ENCODE data around the gene JAZF1. TPM values are rescaled to one million over a fixed set of nuclear protein-coding genes. Genes with fewer than 3 reads are reported as not detected.
A peak's percentile ranks its signal among the peaks of the same experiment; 100 is the strongest.
"Not testable (repeated sequence)": the region's sequence is repeated elsewhere in the genome, so short reads cannot be mapped to it uniquely, and the experiment has no call there.

Gene JAZF1
- total RNA-seq, 1 experiment from 2014 or later = 6.9 TPM

DNA sequence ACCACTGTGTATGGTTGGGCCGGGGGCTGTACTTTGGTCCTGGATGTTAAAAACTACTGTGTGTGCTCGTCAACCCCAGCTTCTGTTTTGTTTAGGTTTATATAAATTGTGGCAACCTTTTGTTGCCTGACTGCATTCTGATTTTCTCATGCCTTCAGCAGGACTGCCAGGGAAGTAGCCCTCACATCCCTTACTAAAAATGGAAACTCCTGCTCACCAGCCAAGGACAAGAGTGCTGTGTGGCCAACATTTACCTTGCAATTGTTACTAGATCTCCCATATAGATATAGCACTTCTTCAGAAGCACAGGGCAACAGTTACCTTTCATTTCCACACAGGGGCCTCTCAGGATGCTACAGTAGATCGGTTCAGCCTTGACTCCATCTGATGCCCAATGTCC lies 266.2 kb downstream of the JAZF1 start:
- no peak for DNase-seq (ENCODE audit: low read depth)

DNA sequence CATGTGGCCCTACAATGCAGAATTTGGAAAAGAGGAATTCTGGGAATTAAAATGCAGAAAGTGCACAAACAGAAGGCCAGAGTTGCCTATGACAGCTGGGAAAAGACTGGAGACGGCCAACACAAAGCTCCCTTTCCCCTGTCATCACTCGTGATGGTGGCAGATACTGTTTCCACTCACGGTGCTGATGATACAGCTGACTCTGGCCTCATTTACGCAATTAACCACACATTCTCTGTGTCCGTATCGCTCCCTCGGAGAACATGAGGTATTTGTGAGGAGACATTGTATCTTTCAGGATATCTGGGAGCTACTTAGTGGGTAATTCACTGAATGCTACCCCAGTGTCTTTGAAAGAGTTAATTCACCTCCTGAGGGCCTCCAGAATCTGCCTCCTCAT lies 267.8 kb downstream of the JAZF1 start:
- no peak for DNase-seq (ENCODE audit: low read depth)

DNA sequence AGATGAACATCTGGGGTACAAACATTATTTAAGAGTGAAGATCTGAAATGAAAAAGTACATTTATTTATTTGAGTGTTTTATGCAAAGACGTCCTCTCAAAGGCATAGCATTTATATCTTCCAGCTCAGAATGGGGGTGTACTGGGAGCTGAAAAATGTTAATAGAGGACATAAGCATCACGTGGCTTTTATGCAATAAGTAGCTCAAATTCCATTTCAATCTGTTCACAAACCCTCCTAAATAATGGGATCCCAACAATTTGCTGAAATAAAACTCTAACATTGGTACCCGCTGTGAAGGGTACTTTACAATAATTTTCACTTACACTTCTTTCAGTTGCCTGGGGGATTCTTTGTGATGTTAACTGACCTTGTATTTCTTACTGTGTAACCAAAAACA lies 268.7 kb downstream of the JAZF1 start:
- DNase-seq (ENCODE audit: low read depth) = no peak

DNA sequence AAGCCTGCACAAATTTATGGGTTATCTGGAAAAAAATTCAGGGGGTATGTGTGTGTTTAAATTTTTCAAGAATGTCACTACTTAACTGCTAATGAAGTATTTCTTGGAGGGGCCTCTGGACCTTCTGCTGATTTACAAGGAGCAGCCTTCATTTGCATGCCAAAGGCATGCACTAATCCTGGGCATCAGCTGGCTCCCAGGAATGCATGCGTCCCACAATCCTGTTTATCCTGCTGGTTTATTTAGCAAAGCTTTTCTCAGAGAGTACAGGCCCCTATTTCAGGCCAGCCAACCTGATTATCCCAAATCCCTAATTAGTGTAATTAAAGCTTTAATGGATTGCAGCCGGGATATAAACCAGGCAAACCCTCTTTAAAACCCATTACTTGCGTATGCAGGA lies 270.3 kb downstream of the JAZF1 start:
- DNase-seq (ENCODE audit: low read depth) = no peak

DNA sequence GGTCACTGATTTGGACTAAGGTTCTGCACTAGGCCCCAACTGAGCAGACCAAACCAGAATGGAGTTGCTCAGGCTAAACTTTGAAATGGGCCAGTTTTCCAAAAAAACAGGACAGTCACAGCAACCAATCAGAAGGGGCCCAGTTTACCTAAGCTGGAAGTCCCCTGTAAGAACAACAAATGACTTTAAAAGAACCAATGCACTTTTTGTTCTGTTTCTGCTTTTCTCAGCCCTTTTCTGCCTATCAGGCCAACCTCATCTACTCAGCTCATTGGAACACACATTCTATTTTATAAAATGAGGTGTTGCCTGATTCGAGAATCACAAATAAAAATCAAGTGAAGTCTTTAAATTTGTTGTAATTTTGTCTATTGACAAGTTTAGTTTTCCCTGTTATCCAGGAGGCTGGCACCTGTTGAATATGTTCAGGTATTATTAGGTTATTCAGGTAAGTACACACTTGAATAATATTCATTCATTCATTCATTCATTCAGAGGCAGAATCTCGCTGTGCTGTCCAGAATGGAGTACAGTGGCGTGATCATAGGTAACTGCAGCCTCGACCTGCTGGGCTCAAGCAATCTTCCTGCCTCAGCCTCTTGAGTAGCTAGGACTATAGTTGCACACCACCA lies 271.9 kb downstream of the JAZF1 start:
- no peak for DNase-seq (ENCODE audit: low read depth)

DNA sequence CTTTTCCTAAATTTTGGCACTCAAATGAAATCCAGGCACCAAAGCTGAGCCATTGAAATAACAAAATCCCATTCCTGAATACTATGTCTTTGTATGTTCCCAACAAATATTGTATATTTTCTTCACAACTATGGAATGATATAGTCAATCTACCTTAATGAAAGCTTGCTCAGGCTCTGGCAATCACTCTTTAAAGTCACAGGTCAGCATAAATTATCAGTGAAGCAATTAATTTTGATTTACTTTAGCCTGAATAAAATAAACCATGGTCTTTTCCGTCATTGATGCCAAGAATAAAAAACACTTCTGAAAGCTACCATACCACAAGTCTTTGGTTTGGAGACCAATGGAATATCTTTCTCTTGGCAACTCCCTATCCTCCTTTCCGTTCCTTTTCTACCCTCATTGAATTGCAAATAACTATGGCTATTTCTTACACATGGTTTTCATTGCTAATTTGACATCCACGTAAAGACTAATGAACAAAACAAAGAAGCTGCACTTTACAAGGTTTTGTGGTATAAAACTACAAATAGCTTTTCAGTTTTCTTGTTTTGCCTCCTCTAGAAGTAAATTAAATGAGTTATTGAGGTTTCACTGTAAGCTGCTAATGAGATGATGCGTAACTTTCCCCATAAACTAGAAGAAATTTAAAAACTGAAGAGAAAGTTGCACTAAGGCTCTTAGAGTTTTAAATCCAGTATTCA lies 274.1 kb downstream of the JAZF1 start:
- DNase-seq (ENCODE audit: low read depth) = no peak

DNA sequence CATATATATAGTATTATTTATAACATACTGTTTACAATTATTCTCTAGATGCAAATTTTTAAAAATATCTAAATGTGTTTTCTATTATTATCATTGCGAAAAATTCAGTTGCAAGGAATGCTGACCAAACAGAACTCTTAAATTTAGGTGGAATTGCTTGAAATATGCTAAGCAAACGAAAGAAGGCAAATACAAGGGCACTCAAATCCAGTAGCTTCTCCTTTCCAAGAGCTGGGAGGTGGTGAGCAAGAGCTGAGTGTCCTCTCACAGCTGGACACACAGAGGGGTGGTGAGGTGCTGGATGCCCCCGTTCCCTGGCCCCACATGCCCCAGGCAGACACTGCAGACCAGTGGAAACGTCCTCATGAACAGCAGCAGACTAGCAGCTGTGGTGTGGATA lies 274.6 kb downstream of the JAZF1 start:
- no peak for DNase-seq (ENCODE audit: low read depth)

DNA sequence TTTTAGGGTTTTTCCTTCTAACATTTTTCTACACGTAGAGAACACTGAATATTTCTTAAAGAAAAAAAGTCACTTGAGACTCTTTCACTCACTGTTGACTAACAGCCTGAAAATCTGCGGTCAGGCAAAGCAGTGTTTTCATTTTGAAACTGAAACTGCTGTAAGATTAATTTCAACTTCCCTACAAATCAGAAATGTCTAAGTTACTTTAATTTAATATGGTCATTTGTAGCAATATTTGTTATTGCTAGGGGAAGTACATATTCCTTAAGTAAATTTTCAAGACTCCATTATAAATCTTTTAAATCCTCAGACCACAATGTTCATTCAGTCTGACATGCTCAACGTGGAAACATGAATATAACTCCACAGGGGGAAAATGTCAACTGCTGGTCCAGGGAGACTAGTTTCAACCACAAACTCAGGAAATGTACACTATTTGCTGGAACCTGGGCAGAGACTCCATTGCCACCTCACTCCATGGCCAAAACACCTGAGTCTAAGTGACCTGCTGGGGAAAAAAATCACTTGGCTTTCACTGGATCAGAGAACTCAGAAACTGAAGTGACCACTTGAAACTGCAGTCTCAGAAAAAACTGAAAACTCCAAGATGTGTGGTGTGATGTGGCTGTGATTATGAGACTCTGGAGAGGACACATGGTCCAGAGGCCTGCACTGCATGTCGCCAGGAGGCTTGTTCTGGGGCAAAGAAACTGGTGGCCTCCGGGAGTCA lies 279.4 kb downstream of the JAZF1 start:
- peak; percentile 77 for DNase-seq (ENCODE audit: low read depth)

DNA sequence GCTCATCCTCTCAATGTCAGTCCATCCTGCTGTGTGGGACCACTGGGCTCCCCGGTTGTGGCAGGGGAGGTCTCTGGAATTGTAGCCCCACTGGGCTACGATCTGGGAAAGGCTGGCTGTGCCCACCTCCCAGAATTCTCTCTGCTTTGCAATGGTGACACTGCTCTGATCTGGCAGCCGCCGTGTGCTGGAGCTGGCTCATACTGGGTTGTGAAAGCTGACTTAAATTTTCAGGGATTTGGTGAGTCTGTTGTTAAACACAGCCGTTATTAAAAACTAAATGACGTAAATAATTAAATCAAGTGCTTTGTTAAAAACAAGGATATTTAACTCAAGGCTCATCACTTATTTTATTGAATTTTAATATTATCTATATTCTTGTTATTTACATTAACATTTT lies 280.6 kb downstream of the JAZF1 start:
- no peak for DNase-seq (ENCODE audit: low read depth)

DNA sequence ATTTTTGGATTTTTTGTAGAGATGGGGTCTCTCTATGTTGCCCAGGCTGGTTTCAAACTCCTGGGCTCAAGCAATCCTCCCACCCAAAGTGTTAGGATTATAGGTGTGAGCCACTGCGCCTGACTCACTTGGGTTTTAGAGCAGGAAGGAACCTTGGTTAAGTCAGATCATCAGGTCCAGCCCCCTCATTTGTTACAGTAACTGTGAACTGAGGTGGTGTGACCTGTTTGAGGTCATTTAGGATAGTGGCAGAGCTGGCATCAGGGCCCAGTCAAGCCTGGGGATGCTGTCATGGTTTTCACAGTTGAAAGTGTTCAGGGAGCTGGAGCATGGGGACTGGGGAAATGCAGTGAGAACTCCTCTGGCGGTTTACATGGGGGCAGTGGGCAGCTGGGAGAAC lies 281.0 kb downstream of the JAZF1 start:
- peak; percentile 37 for DNase-seq (ENCODE audit: low read depth)

DNA sequence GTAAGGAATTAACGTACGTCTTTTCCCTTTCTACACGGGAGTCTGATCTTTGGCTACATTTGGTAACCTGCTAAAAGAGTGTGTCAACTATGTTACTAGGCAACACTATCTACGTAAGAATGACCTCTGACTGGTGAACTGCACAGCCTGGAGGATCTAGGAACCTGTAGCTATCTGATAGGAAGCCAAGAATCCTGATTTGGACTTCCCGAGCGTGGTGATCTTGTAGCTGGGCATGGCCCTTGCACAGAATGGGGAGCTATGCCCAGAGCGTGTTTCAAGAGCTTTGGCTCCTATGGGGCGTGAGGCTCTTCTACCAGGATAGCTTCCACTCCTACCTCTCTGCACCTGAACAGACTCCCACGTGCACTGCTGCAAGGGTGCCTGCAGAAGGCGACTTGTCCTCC lies 283.2 kb downstream of the JAZF1 start:
- DNase-seq (ENCODE audit: low read depth) = no peak

DNA sequence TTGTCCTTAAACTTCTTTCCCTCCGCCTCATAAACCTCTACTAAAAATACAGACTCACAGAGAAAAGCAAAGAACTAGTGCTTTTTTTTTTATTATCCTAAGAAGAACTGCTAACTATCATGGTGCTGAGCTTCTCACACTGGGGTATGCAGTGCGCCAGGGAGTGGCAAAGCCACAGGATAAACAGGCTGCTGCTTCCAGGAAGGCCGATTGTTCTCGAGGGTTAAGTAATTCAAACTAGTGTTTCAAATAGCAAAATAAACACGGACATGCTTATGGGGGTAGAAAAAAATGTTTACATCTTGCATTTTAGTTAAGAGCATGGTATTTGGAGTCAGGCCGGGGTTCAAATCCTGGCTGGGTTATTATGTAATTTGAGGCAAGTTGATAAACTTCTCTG lies 283.6 kb downstream of the JAZF1 start:
- DNase-seq (ENCODE audit: low read depth) = no peak

DNA sequence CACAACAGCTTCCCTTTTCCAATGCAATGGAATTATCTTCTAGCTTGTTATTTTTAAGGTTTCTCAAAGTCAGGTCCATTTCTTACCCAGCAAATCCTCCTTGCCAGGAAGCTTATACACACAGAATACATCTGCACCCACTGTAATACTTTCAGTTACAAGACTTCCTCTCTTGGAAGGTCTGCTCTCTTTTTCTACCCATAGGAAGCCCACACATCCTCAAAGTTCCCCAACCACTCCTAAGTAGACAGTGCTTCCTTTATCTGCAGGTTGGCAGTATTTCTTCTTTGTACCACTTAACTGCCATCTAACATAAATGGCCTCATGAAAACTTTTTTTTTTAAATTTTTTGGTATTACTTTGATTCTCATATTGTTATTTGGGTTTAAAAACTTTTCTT lies 285.0 kb downstream of the JAZF1 start:
- DNase-seq (ENCODE audit: low read depth) = no peak

DNA sequence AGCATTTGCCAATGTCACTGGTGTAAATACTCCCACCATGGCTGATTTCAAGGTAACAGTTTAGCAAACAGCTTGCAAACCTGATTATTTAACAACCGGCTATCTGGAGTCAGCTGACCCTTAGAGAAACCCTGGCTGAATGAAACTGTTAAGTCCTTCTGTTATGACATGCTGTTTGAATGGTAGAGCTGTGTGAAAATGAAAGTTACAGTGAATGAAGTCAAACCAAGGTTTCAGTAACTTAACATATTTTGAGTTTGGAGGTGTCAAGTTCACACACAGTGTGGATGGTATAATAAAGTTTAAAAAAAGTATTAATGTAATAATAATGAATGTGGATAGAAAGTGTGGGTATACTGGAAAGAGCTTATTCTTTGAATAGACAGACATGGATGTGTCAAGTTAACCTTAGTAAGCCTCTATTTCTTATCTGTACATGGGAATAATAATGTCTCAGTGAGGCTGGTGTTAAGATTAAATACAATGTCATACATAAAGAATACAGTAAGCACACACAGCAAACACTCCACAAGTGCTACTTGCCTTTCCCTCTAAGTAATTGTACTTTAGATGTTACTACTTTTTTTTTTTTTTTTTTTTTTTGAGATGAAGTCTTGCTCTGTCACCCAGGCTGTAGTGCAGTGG lies 290.3 kb downstream of the JAZF1 start:
- DNase-seq (ENCODE audit: low read depth) = no peak

DNA sequence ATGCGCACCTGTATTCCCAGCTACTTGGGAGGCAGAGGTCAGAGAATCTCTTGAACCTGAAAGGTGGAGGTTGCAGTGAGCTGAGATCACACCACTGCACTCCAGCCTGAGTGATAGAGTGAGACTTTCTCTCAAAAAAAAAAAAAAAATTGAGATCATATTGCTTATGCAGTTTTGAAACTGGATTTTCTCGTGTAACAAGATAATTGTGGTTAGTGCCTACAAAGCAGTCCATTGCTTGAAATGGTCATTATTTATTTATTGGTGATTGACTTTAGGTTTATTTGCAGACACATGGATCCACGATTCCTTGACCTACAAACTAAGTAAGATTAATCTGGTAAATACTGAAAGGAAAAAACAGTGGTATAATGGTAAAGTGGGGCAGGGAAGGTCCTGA lies 290.8 kb downstream of the JAZF1 start:
- DNase-seq (ENCODE audit: low read depth) = no peak

DNA sequence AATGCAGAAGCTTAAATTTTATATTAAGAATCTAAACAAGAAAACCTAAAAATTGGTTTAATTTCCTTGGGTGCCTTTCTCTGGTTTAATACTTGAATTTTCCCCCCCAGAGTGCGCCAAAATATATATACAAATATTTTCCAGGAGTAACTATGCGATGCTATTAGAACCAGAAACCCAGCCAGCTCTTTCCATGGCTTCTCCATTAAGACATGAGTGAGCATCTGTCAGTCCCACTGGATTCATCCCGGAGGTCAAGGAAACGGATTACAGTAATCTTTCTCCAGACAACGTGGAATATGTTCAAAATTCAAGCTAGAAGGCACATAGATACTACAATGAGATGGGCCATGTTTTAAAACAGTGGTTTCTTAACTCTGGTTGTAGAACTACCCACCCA lies 291.9 kb downstream of the JAZF1 start:
- DNase-seq (ENCODE audit: low read depth) = no peak

DNA sequence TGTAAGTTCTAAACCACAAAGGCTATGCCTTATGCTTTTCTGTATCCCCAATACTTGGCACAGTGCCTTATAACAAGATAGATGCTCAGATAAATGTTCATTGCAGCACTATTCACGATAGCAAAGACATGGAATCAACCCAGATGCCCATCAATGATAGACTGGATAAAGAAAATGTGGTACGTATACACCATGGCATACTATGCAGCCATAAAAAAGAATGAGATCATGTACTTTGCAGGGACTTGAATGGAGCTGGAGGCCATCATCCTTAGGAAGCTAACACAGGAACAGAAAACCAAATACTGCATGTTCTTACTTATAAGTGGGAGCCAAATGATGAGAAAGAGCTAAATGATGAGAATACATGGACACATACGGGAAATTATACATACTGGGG lies 293.9 kb downstream of the JAZF1 start:
- not testable (repeated sequence) for DNase-seq (ENCODE audit: low read depth)

DNA sequence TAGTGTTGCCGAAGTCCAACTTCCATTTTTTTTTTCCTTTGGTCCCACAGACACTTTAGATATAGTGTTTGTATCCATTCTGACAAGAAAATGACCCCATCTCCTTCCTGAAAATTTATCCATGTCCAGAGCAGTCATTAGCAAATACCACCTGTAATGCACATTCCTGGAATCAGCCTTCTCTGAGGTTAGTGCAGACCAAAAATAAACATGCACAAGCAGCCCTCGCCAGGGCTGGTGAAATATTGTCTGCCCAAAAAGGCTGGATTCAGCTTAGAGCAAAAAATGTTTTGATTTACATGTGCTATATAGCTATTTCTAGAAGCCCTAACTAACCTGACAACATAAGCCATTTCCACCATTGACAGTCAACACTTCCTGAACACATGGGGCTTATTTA lies 294.9 kb downstream of the JAZF1 start:
- no peak for DNase-seq (ENCODE audit: low read depth)

DNA sequence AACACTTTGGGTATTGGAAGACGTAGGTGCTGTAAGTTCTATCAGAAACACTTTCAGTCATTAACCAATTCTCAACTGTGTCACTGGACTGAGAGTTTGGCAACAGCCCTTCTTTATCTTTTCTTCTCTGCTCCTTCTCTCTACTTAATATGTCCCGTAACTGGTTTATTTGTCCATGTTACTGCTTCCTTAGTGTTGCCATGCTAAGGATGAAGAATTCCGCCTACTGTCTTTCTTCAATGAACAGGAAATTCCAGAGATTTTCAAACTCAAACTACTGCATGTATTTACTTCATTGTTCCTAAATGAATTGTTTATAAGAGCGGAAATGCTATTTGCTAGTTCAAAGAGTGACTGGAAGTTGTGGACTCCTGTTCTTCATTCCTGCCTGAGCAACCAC lies 296.9 kb downstream of the JAZF1 start:
- DNase-seq (ENCODE audit: low read depth) = no peak

DNA sequence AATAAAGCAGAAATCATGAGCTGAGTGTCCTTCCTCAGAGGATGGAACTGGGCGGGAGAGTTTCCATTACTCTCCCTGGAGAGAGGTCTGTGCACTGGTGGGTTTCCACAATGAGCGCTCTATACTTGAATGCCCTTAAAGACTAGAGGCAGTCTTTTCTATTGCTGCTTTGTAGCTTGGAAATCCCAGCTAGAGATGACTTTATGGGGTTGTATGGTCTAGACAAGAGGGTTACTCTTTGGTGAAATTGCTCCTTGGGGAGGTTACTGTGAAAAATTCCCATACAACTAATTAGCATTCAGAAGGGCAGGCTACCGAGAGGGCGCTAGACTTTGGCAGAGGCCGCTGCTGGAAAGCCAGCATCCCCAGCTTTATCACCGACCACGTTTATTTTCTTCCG lies 303.8 kb downstream of the JAZF1 start:
- DNase-seq (ENCODE audit: low read depth) = no peak

DNA sequence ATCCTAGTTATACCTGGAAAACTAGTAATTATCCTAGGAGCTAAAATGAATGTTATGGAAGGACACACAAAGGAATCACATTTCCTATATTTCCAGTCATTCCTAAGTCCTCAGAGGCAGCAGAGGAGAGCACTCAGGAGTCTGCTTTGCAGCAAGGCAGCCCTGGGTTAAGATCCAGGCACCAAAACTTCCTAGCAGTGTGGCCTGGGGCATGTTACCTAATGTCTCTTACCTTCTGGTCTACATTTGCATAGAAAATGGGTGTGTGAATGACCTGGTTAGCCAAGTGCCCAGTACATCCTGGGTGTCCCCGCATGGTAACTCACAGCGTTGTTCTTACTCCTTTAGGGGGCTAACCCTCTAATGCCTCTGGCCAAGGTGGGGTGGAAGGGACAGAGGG lies 304.8 kb downstream of the JAZF1 start:
- DNase-seq (ENCODE audit: low read depth) = no peak

DNA sequence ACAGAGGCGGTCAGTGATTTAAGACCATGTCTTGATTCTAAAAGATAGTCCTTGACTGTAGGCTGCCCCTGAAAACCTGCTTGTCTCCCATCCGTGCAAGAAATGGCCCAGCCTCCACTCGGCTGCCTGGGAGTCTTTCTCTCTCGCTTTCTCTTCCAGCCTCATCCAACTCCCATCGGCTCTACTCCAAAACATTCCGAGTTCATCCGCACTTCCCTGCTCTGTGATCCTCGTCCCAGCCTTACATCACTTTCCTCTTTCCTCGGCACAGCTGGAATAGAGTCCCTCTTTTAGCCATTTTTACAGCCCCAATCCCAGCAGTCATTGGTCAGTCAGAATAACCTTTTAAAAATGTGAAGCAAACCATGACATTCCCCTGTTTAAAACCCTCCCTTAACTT lies 305.5 kb downstream of the JAZF1 start:
- DNase-seq (ENCODE audit: low read depth) = no peak

All from Daoy (cell line).